ENCODE measurements around the gene GABRB3.

Gene GABRB3

DNA sequence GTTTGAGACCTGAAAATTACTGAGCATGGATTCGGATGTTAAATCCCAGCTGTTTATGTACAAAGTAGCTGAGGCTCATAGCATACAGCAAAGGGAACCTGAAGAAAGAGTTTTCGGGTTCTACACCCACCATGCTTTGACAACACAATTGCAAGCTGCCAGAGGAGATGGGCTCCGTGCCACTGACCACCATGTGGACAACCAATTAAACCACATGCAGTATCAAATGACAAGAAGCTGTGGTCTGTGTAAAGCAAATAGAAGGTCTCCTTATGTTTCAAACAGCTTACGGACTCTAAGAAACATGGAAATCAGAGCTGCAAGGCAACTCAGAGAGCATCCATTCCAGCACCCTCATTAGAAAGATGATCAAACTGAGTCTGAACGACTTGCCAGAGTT is 12.9 kb downstream of the GABRB3 start:
- TF ChIP-seq, protein P1, sequence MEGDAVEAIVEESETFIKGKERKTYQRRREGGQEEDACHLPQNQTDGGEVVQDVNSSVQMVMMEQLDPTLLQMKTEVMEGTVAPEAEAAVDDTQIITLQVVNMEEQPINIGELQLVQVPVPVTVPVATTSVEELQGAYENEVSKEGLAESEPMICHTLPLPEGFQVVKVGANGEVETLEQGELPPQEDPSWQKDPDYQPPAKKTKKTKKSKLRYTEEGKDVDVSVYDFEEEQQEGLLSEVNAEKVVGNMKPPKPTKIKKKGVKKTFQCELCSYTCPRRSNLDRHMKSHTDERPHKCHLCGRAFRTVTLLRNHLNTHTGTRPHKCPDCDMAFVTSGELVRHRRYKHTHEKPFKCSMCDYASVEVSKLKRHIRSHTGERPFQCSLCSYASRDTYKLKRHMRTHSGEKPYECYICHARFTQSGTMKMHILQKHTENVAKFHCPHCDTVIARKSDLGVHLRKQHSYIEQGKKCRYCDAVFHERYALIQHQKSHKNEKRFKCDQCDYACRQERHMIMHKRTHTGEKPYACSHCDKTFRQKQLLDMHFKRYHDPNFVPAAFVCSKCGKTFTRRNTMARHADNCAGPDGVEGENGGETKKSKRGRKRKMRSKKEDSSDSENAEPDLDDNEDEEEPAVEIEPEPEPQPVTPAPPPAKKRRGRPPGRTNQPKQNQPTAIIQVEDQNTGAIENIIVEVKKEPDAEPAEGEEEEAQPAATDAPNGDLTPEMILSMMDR (IDR thresholded peaks at IDR 0.05) = no peak

DNA sequence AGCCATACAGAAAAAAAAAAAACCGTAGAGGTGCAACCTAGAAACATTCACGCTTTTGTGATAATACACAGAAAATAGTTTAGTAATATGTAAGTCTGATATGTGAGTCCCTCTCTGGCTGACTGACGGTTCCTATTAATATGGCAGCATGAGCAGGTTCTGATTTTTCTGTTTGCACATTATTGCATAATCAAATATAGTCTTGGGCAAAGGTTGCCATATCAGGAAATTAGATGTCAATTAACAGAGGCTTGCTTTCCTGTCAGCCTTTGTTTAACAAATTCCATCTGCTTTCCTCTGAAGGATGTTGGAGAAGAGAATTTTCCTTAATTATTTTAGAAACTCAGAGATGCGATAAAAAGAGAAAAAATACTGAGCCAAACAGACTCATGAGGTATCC is 14.8 kb downstream of the GABRB3 start:
- TF ChIP-seq, protein P1 (IDR thresholded peaks at IDR 0.05) = no peak

DNA sequence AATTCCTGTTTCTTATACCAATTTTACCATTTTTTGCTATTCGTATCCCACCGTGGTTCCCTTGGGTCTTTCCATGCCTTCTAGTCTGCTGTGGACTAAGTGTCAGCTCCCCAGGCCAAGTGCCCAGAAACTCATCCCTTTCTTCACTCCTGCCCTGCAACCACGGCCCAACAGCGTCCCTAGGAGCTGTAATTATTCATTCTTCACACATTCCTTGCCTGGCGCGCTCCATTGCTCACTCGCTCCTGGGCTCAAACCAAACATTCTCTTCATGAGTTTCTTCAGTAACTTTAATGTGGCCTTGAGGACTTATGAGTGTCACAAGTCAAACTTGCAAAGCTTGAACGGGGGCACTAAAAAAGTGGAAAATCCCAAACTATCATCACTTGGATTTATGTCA is 15.7 kb downstream of the GABRB3 start:
- TF ChIP-seq, protein P1 (IDR thresholded peaks at IDR 0.05) = no peak

DNA sequence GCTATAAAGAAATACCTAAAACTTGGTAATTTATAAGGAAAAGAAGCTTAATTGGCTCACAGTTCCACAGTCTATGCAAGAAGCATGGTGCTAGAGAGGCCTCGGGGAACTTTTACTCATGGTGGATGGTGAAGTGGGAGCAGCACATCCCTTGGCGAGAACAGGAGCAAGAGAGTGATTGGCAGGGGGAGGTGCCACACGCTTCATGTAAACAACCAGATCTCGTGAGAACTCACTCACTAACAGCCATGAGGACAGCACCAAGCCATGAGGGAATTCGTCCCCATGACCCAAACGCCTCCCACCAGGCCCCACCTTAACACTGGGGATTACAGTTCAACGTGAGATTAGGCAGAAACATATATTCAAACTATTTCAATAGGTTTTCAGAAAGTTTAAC is 28.0 kb downstream of the GABRB3 start:
- TF ChIP-seq, protein P1 (IDR thresholded peaks at IDR 0.05) = no peak

DNA sequence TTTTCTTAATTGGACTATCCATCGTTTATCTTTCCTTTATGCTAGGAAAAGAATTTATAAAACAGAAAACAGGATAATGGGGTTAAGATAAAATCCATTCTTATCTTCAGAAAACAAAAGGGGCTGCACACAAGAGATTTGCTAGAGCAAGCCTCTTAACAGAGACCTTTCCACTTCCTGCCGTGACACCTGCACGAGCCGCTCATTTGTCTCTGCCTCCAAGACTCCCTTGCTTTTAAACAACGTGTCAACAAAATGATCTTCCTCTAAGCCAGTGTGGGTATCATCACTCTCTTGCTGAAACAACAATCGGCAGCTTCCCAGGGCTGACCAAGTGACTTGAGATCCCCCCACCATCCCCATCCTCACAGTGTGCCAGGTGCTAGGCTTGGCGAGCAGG is 33.1 kb downstream of the GABRB3 start:
- TF ChIP-seq, protein P1 (IDR thresholded peaks at IDR 0.05) = no peak

DNA sequence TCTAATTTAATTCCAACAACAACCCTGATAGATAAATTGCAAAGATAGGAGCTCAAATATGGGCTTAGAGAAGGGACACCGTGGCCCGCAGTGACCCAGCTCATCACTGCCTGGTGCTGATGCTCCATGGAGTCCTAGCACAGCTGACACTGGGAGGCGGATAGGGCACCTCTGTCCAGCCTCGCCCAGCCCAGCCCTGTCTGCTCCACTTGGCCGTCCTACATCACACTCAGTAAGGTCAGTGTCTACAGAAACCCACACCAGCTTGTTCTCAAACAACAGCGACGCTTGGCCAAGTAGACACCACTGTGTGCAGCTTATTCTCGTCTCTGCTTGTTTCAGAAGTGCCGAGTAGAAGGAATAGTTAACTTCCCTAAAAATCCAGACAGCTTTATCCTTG is 33.9 kb downstream of the GABRB3 start:
- TF ChIP-seq, protein P1 (IDR thresholded peaks at IDR 0.05) = no peak

DNA sequence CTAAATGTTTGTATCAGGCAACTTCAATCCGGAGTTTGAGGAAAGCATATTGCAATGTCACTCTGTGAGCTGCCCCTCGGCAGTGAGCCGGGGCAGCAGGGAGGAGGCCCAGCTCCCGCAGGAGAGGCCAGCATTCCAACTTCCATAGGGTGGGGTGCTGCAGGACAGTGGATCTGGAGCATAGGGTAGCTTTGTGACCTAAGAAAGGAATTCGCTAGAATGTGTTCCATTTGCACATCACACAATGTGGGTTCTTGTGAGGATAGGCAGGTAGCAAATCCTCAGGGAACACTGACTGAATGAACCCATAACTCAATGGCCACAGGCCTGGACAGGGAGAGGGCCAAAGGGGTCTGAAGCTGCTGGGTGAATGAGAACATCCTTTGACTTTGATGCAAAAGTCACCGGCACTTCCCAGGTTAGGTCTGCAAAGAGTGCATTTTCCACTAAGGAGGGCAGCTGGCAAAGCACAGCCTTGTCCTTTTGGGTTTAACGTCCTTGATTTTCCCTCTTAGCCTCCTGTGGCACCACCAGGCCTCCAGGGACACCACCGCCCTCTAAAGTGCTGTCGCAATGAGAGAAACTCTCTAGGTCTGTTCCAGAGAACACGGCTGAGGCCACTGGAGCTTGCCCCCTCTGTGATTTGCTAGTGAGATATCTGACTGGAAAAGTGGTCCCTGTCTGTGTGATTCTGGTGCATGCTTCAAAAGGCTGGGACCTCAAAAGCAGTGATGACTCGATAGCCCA is 36.2 kb downstream of the GABRB3 start:
- TF ChIP-seq, protein P1 (IDR thresholded peaks at IDR 0.05) = no peak

DNA sequence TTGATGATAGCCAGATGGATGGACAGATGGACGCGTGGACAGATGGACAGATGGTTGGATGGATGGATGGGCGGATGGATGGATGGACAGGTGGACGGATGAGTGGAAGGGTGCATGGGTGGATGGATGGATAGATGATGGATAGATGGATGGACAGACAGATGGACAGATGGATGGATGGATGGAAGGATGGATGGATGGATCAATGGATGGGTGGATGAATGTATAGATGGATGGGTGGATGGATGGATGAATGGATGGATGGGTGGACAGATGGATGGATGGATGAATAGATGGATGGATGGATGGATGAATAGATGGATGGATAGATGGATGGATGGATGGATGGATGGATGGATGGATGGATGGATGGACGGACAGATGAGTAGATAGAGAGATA is 40.9 kb downstream of the GABRB3 start:
- TF ChIP-seq, protein P1 (IDR thresholded peaks at IDR 0.05) = no peak

All from LNCAP (cell line).